Measurements from ENCODE around the gene GRIA4.

The GRIA4 gene

GRCh38 chr11:105897161-105897560 is 287.3 kb downstream of the GRIA4 start:
- no peak for TF ChIP-seq CTCF (IDR thresholded peaks at IDR 0.05)

GRCh38 chr11:105899772-105900171 is 289.9 kb downstream of the GRIA4 start:
- no peak for TF ChIP-seq CTCF (IDR thresholded peaks at IDR 0.05)

GRCh38 chr11:105900515-105901035 is 290.7 kb downstream of the GRIA4 start:
- no peak for TF ChIP-seq CTCF (IDR thresholded peaks at IDR 0.05)

- TF ChIP-seq CTCF (IDR thresholded peaks at IDR 0.05): no peak
Measured at GRCh38 chr11:105903113-105903512, 293.2 kb downstream of the GRIA4 start.

GRCh38 chr11:105906517-105906916 is 296.6 kb downstream of the GRIA4 start:
- no peak for TF ChIP-seq CTCF (IDR thresholded peaks at IDR 0.05)

GRCh38 chr11:105907319-105907718 is 297.4 kb downstream of the GRIA4 start:
- TF ChIP-seq CTCF (IDR thresholded peaks at IDR 0.05): no peak

GRCh38 chr11:105910095-105910715 is 300.3 kb downstream of the GRIA4 start:
- no peak for TF ChIP-seq CTCF (IDR thresholded peaks at IDR 0.05)

- TF ChIP-seq CTCF (IDR thresholded peaks at IDR 0.05): no peak
Measured at GRCh38 chr11:105911454-105911853, 301.6 kb downstream of the GRIA4 start.

Measured in LNCAP (cell line).